SK-N-SH (cell line): ENCODE results near the gene PLA2G6. TPM values are rescaled to one million over a fixed set of nuclear protein-coding genes. Genes with fewer than 3 reads are reported as not detected.

ENCODE experiments used
- CTCF ChIA-PET: fragments of 300-600, 350-600 bp; formaldehyde crosslinking; extraction: SDS; loops from one replicate; lab custom pipeline; 2021; lab: Yijun Ruan, JAX
- POLR2A ChIA-PET: fragments of 350-600 bp; sonication (Branson Sonifier 250); formaldehyde crosslinking; extraction: SDS; loops from one replicate; lab custom pipeline; 2020; ENCODE audit warnings: antibody characterized with exemption, inconsistent platforms; lab: Yijun Ruan, JAX
- DNase-seq: peaks from one replicate; pipeline ENCODE4 v3.0.0; 2012
- H2AFZ ChIP-seq: fragments of 200-600 bp; sonication (generic); 2 replicates; pipeline ENCODE4 v1.8.1; 2016; ENCODE audit warnings: antibody characterized with exemption, mild to moderate bottlenecking, low read depth
- H3F3A ChIP-seq: fragments of 200-600 bp; sonication (generic); replicated peaks from 2 replicates; pipeline ENCODE3; 2016; ENCODE audit warnings: antibody characterized with exemption, mild to moderate bottlenecking; ENCODE audit not compliant: insufficient read depth
- H3K27ac ChIP-seq, 2 experiments: fragments of 200-500 bp in 1 of 2; fragments of 200-600 bp in 1 of 2; sonication (Bioruptor generic) in 1 of 2; sonication (generic), shearing (Covaris generic) in 1 of 2; 2 replicates each; pipeline versions ENCODE4 v1.5.1 to v1.6.1; 2014 to 2016; ENCODE audit warnings: low read depth in 2 of 2, inconsistent platforms in 1 of 2, low read length in 1 of 2, mild to moderate bottlenecking in 1 of 2, mixed read lengths in 1 of 2
- H3K27me3 ChIP-seq: fragments of 200-600 bp; sonication (generic), shearing (Covaris generic); 2 replicates; pipeline ENCODE4 v1.6.1; 2016; ENCODE audit warnings: mixed run types; ENCODE audit not compliant: insufficient read depth
- H3K36me3 ChIP-seq, 2 experiments: fragments of 200-500 bp in 1 of 2; fragments of 200-600 bp in 1 of 2; sonication (Bioruptor generic) in 1 of 2; sonication (generic) in 1 of 2; replicated peaks in 1 of 2; 2 replicates each; pipeline versions ENCODE3 to v1.5.1; 2014 to 2016; ENCODE audit warnings: low read length in 1 of 2, mild to moderate bottlenecking in 1 of 2; ENCODE audit not compliant: insufficient read depth in 2 of 2, control insufficient read depth in 1 of 2
- H3K4me1 ChIP-seq, 2 experiments: fragments of 200-500 bp in 1 of 2; fragments of 200-600 bp in 1 of 2; sonication (Bioruptor generic) in 1 of 2; sonication (generic), shearing (Covaris generic) in 1 of 2; 2 replicates each; pipeline versions ENCODE4 v1.5.1 to v1.6.1; 2014 to 2016; ENCODE audit warnings: low read depth in 1 of 2, low read length in 1 of 2, mixed run types in 1 of 2; ENCODE audit not compliant: insufficient read depth in 2 of 2, control insufficient read depth in 1 of 2
- H3K4me2 ChIP-seq: fragments of 200-600 bp; sonication (generic), shearing (Covaris generic); 2 replicates; pipeline ENCODE4 v1.6.1; 2017; ENCODE audit warnings: mixed run types
- H3K4me3 ChIP-seq, 2 experiments: fragments of 200-500 bp in 1 of 2; fragments of 200-600 bp in 1 of 2; sonication (Bioruptor generic) in 1 of 2; sonication (generic), shearing (Covaris generic) in 1 of 2; 2 replicates each; pipeline versions ENCODE4 v1.5.1 to v1.8.1; 2014 to 2016; ENCODE audit warnings: low read depth in 2 of 2, inconsistent platforms in 1 of 2, low read length in 1 of 2, mild to moderate bottlenecking in 1 of 2, mixed read lengths in 1 of 2, moderate library complexity in 1 of 2
- H3K79me2 ChIP-seq: fragments of 200-600 bp; sonication (generic); 2 replicates; pipeline ENCODE4 v1.8.1; 2017; ENCODE audit warnings: mild to moderate bottlenecking; ENCODE audit not compliant: insufficient read depth
- H3K9ac ChIP-seq: fragments of 200-600 bp; sonication (generic); 2 replicates; pipeline ENCODE4 v1.6.1; 2017; ENCODE audit warnings: mixed run types
- H3K9me2 ChIP-seq: fragments of 200-600 bp; sonication (generic); 2 replicates; pipeline ENCODE4 v1.6.1; 2017; ENCODE audit warnings: mixed run types
- H3K9me3 ChIP-seq: fragments of 200-600 bp; sonication (generic); 2 replicates; pipeline ENCODE4 v1.6.1; 2017; ENCODE audit warnings: mixed run types, mild to moderate bottlenecking, moderate library complexity
- H4K20me1 ChIP-seq: fragments of 200-600 bp; sonication (generic); 2 replicates; pipeline ENCODE4 v1.6.1; 2017; ENCODE audit warnings: mild to moderate bottlenecking, mixed run types; ENCODE audit not compliant: insufficient read depth
- CHD2 ChIP-seq: fragments of 150-350 bp; IDR thresholded peaks from 2 replicates; pipeline ENCODE4 v1.6.1; 2018; ENCODE audit warnings: low read length; ENCODE audit not compliant: partially characterized antibody
- EP300 ChIP-seq, 2 experiments: IDR thresholded peaks; 2 replicates each; pipeline versions ENCODE4 v1.4.0 to v1.6.1; 2012; ENCODE audit warnings: borderline replicate concordance in 1 of 2, low read depth in 1 of 2, low read length in 1 of 2
- EZH2phosphoT487 ChIP-seq: fragments of 200-600 bp; sonication (generic); IDR thresholded peaks from 2 replicates; pipeline ENCODE4 v1.6.1; 2017; ENCODE audit warnings: low read depth, mixed run types, mild to moderate bottlenecking, antibody characterized with exemption, moderate library complexity, borderline replicate concordance
- FOSL2 ChIP-seq: IDR thresholded peaks from 2 replicates; pipeline ENCODE4 v1.4.0; 2012; ENCODE audit warnings: low read depth, mild to moderate bottlenecking, moderate library complexity, borderline replicate concordance
- GATA2 ChIP-seq: sonication (generic); formaldehyde crosslinking; IDR thresholded peaks from 2 replicates; pipeline ENCODE4 v1.5.0; 2020; ENCODE audit warnings: mild to moderate bottlenecking, missing genetic modification reagents
- JUND ChIP-seq: IDR thresholded peaks from 2 replicates; pipeline ENCODE4 v1.4.0; 2012
- MEF2A ChIP-seq: IDR thresholded peaks from 2 replicates; pipeline ENCODE4 v1.4.0; 2012; ENCODE audit warnings: low read depth, borderline replicate concordance
- NFIC ChIP-seq: IDR thresholded peaks from 2 replicates; pipeline ENCODE4 v1.4.0; 2012; ENCODE audit warnings: borderline replicate concordance
- POLR2AphosphoS5 ChIP-seq: IDR thresholded peaks from 2 replicates; pipeline ENCODE4 v1.6.1; 2012; ENCODE audit warnings: low read depth, low read length
- RCOR1 ChIP-seq: fragments of 150-350 bp; IDR thresholded peaks from 2 replicates; pipeline ENCODE4 v1.6.1; 2017; ENCODE audit warnings: antibody characterized with exemption, low read length
- RFX5 ChIP-seq: IDR thresholded peaks from 2 replicates; pipeline ENCODE4 v1.6.1; 2012; ENCODE audit warnings: mild to moderate bottlenecking, improper control_type of control experiment, low read length
- SIN3A ChIP-seq: IDR thresholded peaks from 2 replicates; pipeline ENCODE4 v1.6.1; 2012; ENCODE audit warnings: low read depth, mild to moderate bottlenecking, low read length, moderate library complexity, borderline replicate concordance
- TCF12 ChIP-seq: IDR thresholded peaks from 2 replicates; pipeline ENCODE4 v1.4.0; 2012
- TEAD4 ChIP-seq: IDR thresholded peaks from 2 replicates; pipeline ENCODE4 v1.4.0; 2012; ENCODE audit warnings: mild to moderate bottlenecking, borderline replicate concordance; ENCODE audit not compliant: insufficient read depth
- WGBS: methylation state at CpG from one replicate; pipeline ENCODE4 v1.1.6; 2017; ENCODE audit warnings: low lambda C conversion rate; 5-methylcytosine and 5-hydroxymethylcytosine counted together
- polyA plus RNA-seq, 3 experiments: library from polyadenylated mRNA; depleted of rRNA; stranded (reverse); fragments of >200 nt; gene quantifications; 2 replicates each; pipeline ENCODE4 v1.2.3, GENCODE V29; 2012
- TF ChIP-seq, protein P1 (sequence below): fragments of 200-600 bp; sonication (generic); IDR thresholded peaks from 2 replicates; pipeline ENCODE4 v1.6.1; 2017; ENCODE audit warnings: antibody characterized with exemption, mild to moderate bottlenecking, moderate library complexity
- TF ChIP-seq, protein P2 (sequence below): IDR thresholded peaks from 2 replicates; pipeline ENCODE4 v1.6.1; 2012; ENCODE audit warnings: mild to moderate bottlenecking, low read depth, low read length, moderate library complexity
- TF ChIP-seq, protein P3 (sequence below): IDR thresholded peaks from 2 replicates; pipeline ENCODE4 v1.4.0; 2012; ENCODE audit warnings: low read depth, borderline replicate concordance
- TF ChIP-seq, protein P4 (sequence below): IDR thresholded peaks from 2 replicates; pipeline ENCODE4 v1.4.0; 2012; ENCODE audit warnings: low read depth
- TF ChIP-seq, protein P5 (sequence below): IDR thresholded peaks from 2 replicates; pipeline ENCODE4 v1.4.0; 2012; ENCODE audit warnings: low read depth, borderline replicate concordance

The PLA2G6 gene
- polyA plus RNA-seq, 1 of the 3 experiments (the other 2 are of a cell fraction), result 10.5 TPM

DNA sequence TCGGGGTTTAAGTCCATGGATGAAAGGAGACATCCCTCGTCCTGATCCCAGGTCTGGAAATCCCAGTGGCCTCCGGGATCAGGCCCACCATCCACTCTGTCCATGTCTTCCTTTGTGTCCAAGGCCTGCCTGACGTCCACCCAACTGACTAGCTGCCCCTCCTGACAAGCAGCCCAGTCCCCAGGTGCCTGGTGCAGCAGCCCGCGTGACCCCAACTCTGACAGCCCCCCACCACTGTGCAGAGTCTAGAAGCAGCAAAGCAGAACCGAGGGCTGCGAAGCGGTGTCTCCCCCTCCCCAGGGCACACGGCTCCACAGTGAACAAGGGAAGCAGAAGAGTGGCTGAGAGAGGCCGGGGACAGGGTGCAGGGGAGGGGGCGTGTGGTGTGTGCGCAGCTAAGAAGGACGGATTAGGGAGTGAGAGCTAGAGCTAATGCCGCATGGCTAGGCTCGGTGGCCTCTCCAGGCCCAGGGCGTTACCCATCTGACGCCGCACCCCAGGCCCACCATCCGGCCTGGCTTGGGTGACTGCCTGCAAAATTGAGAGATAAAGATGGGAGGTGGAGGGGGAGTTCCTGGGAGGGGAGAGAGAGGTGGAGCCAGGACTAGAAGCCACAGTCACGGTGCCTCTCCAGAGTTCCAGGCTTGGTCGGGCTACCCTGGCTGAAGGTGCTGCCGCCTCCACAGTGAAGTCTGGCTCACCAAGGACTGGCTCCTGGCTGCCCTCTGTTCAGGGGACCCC lies 54.5 kb downstream of the PLA2G6 start:
- Histone ChIP-seq H3K27ac (no peak overlapping the region), H3K4me2 (no peak overlapping the region), H2AFZ (no peak overlapping the region), H3K27me3 (no peaks in the 10 kb centered on the region), H4K20me1 (no peaks in the 10 kb centered on the region), H3K9me3 (no peaks in the 10 kb centered on the region)
- ChIA-PET POLR2A (no interaction called here), CTCF (no interaction called here)
- TF ChIP-seq NFIC (no peak), RCOR1 (no peak), EZH2phosphoT487 (no peak), TEAD4 (no peak), TCF12 (no peak), EP300 (IDR thresholded peaks at IDR 0.05; ENCODE audit: borderline replicate concordance in 1 of 2, low read depth in 1 of 2, low read length in 1 of 2) (no peak), FOSL2 (no peak), MEF2A (no peak), SIN3A (no peak), CHD2 (no peak), JUND (no peak), GATA2 (CRISPR knock-in tag) (no peak), POLR2AphosphoS5 (no peak), RFX5 (no peak)
- TF ChIP-seq, protein P1, sequence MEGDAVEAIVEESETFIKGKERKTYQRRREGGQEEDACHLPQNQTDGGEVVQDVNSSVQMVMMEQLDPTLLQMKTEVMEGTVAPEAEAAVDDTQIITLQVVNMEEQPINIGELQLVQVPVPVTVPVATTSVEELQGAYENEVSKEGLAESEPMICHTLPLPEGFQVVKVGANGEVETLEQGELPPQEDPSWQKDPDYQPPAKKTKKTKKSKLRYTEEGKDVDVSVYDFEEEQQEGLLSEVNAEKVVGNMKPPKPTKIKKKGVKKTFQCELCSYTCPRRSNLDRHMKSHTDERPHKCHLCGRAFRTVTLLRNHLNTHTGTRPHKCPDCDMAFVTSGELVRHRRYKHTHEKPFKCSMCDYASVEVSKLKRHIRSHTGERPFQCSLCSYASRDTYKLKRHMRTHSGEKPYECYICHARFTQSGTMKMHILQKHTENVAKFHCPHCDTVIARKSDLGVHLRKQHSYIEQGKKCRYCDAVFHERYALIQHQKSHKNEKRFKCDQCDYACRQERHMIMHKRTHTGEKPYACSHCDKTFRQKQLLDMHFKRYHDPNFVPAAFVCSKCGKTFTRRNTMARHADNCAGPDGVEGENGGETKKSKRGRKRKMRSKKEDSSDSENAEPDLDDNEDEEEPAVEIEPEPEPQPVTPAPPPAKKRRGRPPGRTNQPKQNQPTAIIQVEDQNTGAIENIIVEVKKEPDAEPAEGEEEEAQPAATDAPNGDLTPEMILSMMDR, result no peak
- TF ChIP-seq, protein P2, sequence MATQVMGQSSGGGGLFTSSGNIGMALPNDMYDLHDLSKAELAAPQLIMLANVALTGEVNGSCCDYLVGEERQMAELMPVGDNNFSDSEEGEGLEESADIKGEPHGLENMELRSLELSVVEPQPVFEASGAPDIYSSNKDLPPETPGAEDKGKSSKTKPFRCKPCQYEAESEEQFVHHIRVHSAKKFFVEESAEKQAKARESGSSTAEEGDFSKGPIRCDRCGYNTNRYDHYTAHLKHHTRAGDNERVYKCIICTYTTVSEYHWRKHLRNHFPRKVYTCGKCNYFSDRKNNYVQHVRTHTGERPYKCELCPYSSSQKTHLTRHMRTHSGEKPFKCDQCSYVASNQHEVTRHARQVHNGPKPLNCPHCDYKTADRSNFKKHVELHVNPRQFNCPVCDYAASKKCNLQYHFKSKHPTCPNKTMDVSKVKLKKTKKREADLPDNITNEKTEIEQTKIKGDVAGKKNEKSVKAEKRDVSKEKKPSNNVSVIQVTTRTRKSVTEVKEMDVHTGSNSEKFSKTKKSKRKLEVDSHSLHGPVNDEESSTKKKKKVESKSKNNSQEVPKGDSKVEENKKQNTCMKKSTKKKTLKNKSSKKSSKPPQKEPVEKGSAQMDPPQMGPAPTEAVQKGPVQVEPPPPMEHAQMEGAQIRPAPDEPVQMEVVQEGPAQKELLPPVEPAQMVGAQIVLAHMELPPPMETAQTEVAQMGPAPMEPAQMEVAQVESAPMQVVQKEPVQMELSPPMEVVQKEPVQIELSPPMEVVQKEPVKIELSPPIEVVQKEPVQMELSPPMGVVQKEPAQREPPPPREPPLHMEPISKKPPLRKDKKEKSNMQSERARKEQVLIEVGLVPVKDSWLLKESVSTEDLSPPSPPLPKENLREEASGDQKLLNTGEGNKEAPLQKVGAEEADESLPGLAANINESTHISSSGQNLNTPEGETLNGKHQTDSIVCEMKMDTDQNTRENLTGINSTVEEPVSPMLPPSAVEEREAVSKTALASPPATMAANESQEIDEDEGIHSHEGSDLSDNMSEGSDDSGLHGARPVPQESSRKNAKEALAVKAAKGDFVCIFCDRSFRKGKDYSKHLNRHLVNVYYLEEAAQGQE, result no peak
- TF ChIP-seq, protein P3, sequence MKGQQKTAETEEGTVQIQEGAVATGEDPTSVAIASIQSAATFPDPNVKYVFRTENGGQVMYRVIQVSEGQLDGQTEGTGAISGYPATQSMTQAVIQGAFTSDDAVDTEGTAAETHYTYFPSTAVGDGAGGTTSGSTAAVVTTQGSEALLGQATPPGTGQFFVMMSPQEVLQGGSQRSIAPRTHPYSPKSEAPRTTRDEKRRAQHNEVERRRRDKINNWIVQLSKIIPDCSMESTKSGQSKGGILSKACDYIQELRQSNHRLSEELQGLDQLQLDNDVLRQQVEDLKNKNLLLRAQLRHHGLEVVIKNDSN, result no peak
- TF ChIP-seq, protein P4, sequence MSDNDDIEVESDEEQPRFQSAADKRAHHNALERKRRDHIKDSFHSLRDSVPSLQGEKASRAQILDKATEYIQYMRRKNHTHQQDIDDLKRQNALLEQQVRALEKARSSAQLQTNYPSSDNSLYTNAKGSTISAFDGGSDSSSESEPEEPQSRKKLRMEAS, result no peak
- TF ChIP-seq, protein P5, sequence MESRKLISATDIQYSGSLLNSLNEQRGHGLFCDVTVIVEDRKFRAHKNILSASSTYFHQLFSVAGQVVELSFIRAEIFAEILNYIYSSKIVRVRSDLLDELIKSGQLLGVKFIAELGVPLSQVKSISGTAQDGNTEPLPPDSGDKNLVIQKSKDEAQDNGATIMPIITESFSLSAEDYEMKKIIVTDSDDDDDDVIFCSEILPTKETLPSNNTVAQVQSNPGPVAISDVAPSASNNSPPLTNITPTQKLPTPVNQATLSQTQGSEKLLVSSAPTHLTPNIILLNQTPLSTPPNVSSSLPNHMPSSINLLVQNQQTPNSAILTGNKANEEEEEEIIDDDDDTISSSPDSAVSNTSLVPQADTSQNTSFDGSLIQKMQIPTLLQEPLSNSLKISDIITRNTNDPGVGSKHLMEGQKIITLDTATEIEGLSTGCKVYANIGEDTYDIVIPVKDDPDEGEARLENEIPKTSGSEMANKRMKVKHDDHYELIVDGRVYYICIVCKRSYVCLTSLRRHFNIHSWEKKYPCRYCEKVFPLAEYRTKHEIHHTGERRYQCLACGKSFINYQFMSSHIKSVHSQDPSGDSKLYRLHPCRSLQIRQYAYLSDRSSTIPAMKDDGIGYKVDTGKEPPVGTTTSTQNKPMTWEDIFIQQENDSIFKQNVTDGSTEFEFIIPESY, result no peak
- TF ChIP-seq, all 33 proteins: peak for 0
- Histone ChIP-seq H3K9me2 (no peaks in the 10 kb centered on the region), H3F3A (no peaks in the 10 kb centered on the region), H3K4me1 (no peaks in the 10 kb centered on the region), H3K79me2 (no peaks in the 10 kb centered on the region), H3K4me3 (no peak overlapping the region), H3K36me3 (no peaks in the 10 kb centered on the region), H3K9ac (no peak overlapping the region)
- no peak for DNase-seq
- WGBS, result 85% methylated on average over 5 of the region's 23 CpGs
